ENCODE measurements around the gene MICAL2. TPM values are rescaled to one million over a fixed set of nuclear protein-coding genes. Genes with fewer than 3 reads are reported as not detected.

The MICAL2 gene
- total and polyA plus RNA-seq, 2 donors (not counting 3 experiments of a cell fraction or from before 2014, with no cell fraction given): 67.6 to 200 TPM

DNA sequence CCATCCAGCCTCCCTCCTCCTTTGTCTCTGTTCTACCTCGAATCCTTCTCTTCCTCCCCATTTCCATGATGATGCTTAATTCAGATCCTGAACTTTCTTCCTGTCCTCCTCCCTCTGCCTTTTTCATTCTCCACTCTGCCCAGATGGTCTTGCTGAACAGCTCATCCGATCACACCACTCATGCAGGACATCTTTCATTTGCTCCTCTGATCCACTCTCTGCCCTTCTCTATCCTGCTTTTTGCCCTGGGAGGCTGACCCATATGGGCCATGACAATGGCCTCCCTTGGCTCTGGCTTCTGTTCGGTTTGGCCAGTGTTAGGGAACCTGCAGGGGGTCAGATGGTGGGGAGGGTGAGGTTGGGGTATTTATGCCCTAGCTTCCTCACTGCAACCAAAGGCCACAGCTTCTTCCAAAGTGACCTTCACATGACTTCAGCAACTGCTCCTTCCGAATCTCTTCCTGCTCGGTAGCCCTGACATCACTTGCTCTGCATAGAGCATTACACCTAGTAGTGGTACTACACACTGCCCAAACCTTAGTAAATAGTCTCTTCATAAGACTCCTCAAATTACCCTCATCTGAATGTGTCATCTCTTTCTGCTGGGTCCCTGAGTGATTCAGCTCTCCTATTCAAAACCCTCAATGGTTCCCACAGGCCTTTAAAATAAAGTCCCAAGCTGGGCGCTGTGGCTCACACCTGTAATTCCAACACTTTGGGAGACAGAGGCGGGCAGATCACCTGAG lies 32.7 kb upstream of the MICAL2 start:
- FAIRE-seq (no peak), DNase-seq (ENCODE audit: low read depth, low spot score) (no peak)
- Histone ChIP-seq H3K9ac (replicated peaks; ENCODE audit: extremely low read depth, insufficient read depth, low read length) (no peak overlapping the region), H3K27me3 (ENCODE audit: control insufficient read depth in 2 of 2, insufficient read depth in 2 of 2, low read length in 2 of 2) (no peaks in the 10 kb centered on the region), H3K9me3 (replicated peaks; ENCODE audit: control insufficient read depth, insufficient read depth, low read length) (no peaks in the 10 kb centered on the region), H3K27ac (ENCODE audit: insufficient read depth, low read depth, low read length) (no peak overlapping the region), H3K9me1 (replicated peaks; ENCODE audit: control insufficient read depth, extremely low read depth, insufficient read depth, low read length) (no peaks in the 10 kb centered on the region), H4K20me1 (replicated peaks; ENCODE audit: control insufficient read depth, extremely low read depth, insufficient read depth, low read length) (no peaks in the 10 kb centered on the region), H3K4me2 (ENCODE audit: insufficient read depth, low read length) (no peak overlapping the region), H3K36me3 (ENCODE audit: control insufficient read depth in 2 of 2, extremely low read depth in 1 of 2, insufficient read depth in 2 of 2, low read length in 2 of 2) (no peaks in the 10 kb centered on the region), H2AFZ (ENCODE audit: low read depth, low read length) (no peak overlapping the region), H3K4me3 (replicated peaks in 1 of 3; ENCODE audit: insufficient read depth in 1 of 3, low read depth in 1 of 3, low read length in 3 of 3) (no peak overlapping the region), H3K4me1 (ENCODE audit: control insufficient read depth, extremely low read depth, insufficient read depth, low read length) (peaks cover 11% of the 10 kb centered on the region), H3K79me2 (ENCODE audit: control insufficient read depth, insufficient read depth, low read length) (no peaks in the 10 kb centered on the region)
- no TSS peak for BruUV-seq (replicated peaks)
- CTCF ChIA-PET: interaction anchor here (1.0 kb wide), 2 partner anchors 17 to 27 kb away, joined by 3 read pairs; no protein-coding TSS in a partner anchor
- POLR2A ChIA-PET: no interaction called here
- intact Hi-C loops (cut with micrococcal nuclease) (no loop called here), dilution Hi-C loops (cut with MboI; ENCODE audit: extremely low pct_ligation_motif_present, low sequenced_read_pairs) (no loop called here)
- TF ChIP-seq POLR2A (IDR thresholded peaks at IDR 0.05; ENCODE audit: low read depth, low read length): no peak
- TF ChIP-seq MYC (IDR thresholded peaks at IDR 0.05; ENCODE audit: low read depth, low read length): no peak
- TF ChIP-seq GATA2 (IDR thresholded peaks at IDR 0.05; ENCODE audit: insufficient read depth, insufficient read length, low read depth, low read length): no peak
- no peak for TF ChIP-seq EZH2 (IDR thresholded peaks at IDR 0.05; ENCODE audit: borderline replicate concordance, low read depth, low read length, severe bottlenecking)
- TF ChIP-seq MAX (IDR thresholded peaks at IDR 0.05; ENCODE audit: insufficient read depth, insufficient read length): no peak
- no peak for TF ChIP-seq FOS (IDR thresholded peaks at IDR 0.05; ENCODE audit: borderline replicate concordance, insufficient read depth, low read length)
- TF ChIP-seq, protein P1, sequence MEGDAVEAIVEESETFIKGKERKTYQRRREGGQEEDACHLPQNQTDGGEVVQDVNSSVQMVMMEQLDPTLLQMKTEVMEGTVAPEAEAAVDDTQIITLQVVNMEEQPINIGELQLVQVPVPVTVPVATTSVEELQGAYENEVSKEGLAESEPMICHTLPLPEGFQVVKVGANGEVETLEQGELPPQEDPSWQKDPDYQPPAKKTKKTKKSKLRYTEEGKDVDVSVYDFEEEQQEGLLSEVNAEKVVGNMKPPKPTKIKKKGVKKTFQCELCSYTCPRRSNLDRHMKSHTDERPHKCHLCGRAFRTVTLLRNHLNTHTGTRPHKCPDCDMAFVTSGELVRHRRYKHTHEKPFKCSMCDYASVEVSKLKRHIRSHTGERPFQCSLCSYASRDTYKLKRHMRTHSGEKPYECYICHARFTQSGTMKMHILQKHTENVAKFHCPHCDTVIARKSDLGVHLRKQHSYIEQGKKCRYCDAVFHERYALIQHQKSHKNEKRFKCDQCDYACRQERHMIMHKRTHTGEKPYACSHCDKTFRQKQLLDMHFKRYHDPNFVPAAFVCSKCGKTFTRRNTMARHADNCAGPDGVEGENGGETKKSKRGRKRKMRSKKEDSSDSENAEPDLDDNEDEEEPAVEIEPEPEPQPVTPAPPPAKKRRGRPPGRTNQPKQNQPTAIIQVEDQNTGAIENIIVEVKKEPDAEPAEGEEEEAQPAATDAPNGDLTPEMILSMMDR (IDR thresholded peaks at IDR 0.05; ENCODE audit: extremely low read depth in 1 of 2, insufficient read depth in 1 of 2, low read depth in 1 of 2, low read length in 2 of 2): no peak
- TF ChIP-seq JUN (IDR thresholded peaks at IDR 0.05; ENCODE audit: borderline replicate concordance, insufficient read depth, insufficient read length, low read depth): no peak

Data from endothelial cell of umbilical vein (primary cell).